Suppressor macrophage treated with lipopolysaccharide for 4 hours (primary cell): ENCODE measurements around the gene MTREX.
A peak's percentile ranks its signal among the peaks of the same experiment; 100 is the strongest.

Source experiments
- DNase-seq: peaks from one replicate; pipeline ENCODE4 v3.0.0-alpha.2; 2020

The MTREX gene

GRCh38 chr5:55437452-55437851 lies 129.7 kb downstream of the MTREX start:
- DNase-seq, result no peak

- DNase-seq, result no peak
Observed at GRCh38 chr5:55437859-55438206, 130.0 kb downstream of the MTREX start.

- no peak for DNase-seq
Observed at GRCh38 chr5:55438998-55439397, 131.2 kb downstream of the MTREX start.

- peak; percentile 19 for DNase-seq
Observed at GRCh38 chr5:55440188-55440646, 132.4 kb downstream of the MTREX start.

- DNase-seq, result no peak
Observed at GRCh38 chr5:55441107-55441771, 133.4 kb downstream of the MTREX start.

- DNase-seq, result no peak
Observed at GRCh38 chr5:55441954-55442353, 134.2 kb downstream of the MTREX start.

GRCh38 chr5:55445791-55446190 lies 138.0 kb downstream of the MTREX start:
- no peak for DNase-seq

GRCh38 chr5:55446640-55447351 lies 139.0 kb downstream of the MTREX start:
- no peak for DNase-seq

- DNase-seq, result peak; percentile 18
Observed at GRCh38 chr5:55450050-55450765, 142.4 kb downstream of the MTREX start.

GRCh38 chr5:55451976-55452375 lies 144.2 kb downstream of the MTREX start:
- no peak for DNase-seq

GRCh38 chr5:55453211-55453610 lies 145.4 kb downstream of the MTREX start:
- peak; percentile 22 for DNase-seq

GRCh38 chr5:55454282-55454681 lies 146.5 kb downstream of the MTREX start:
- DNase-seq, result no peak

- no peak for DNase-seq
Observed at GRCh38 chr5:55456216-55456895, 148.6 kb downstream of the MTREX start.

- no peak for DNase-seq
Observed at GRCh38 chr5:55459572-55459971, 151.8 kb downstream of the MTREX start.

- DNase-seq, result no peak
Observed at GRCh38 chr5:55463613-55464012, 155.8 kb downstream of the MTREX start.

GRCh38 chr5:55467862-55468551 lies 160.2 kb downstream of the MTREX start:
- DNase-seq, result no peak

GRCh38 chr5:55469839-55470238 lies 162.1 kb downstream of the MTREX start:
- no peak for DNase-seq

GRCh38 chr5:55470282-55470681 lies 162.5 kb downstream of the MTREX start:
- no peak for DNase-seq

GRCh38 chr5:55471468-55471867 lies 163.7 kb downstream of the MTREX start:
- DNase-seq, result no peak

GRCh38 chr5:55472642-55473041 lies 164.9 kb downstream of the MTREX start:
- DNase-seq, result no peak
